Chondrocyte (in vitro differentiated cells): ENCODE data around the gene TOMM40. TPM values are rescaled to one million over a fixed set of nuclear protein-coding genes. Genes with fewer than 3 reads are reported as not detected.

ENCODE experiments used
- DNase-seq: peaks from one replicate; pipeline ENCODE4 v3.0.0; 2021; ENCODE audit warnings: mixed read lengths, low spot score
- H3K27ac Mint-ChIP-seq: one replicate; pipeline ENCODE4 v1.8.0; 2021; ENCODE audit warnings: mild to moderate bottlenecking, moderate library complexity, mixed read lengths; ENCODE audit not compliant: unreplicated experiment
- H3K27me3 Mint-ChIP-seq: 2 replicates; pipeline ENCODE4 v1.8.0; 2021; ENCODE audit warnings: low read depth, mixed read lengths
- H3K36me3 Mint-ChIP-seq: 2 replicates; pipeline ENCODE4 v1.8.0; 2021; ENCODE audit warnings: low read depth, mixed read lengths
- H3K4me1 Mint-ChIP-seq: 2 replicates; pipeline ENCODE4 v1.8.0; 2021; ENCODE audit warnings: low read depth, mild to moderate bottlenecking, mixed read lengths
- H3K4me3 Mint-ChIP-seq: one replicate; pipeline ENCODE4 v1.8.0; 2021; ENCODE audit warnings: mild to moderate bottlenecking, moderate library complexity, mixed read lengths; ENCODE audit not compliant: unreplicated experiment
- H3K9me3 Mint-ChIP-seq: 2 replicates; pipeline ENCODE4 v1.8.0; 2021; ENCODE audit warnings: low read depth, mixed read lengths
- CTCF ChIP-seq: fragments of 200-600 bp; sonication (generic); IDR thresholded peaks from 2 replicates; pipeline ENCODE4 v1.5.0; 2021; ENCODE audit warnings: antibody characterized with exemption, mild to moderate bottlenecking, moderate library complexity
- total RNA-seq: library from RNA; stranded (reverse); gene quantifications from 3 replicates; pipeline ENCODE4 v1.2.1, GENCODE V29; 2021

The TOMM40 gene
- total RNA-seq, 1 donor from 2014 or later: 40.9 TPM

DNA sequence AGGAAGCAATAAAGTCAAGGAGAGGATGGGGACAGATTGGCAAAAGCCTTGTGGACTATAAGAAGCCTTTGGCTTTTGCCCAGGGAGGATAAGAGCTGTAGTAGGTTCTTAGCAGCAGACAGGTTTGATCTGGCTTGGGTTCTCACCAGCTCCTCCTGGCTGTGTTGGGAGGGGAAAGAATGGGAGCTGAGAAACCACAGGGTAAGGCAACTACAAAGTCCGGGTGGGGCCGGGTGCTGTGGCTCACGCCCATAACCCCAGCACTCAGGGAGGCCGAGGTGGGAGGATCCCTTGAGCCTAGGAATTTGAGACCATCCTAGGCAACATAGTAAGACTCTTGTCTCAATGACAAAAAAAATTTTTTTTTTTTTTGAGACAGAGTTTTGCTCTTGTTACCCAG lies 24.4 kb upstream of the TOMM40 start:
- no peak for TF ChIP-seq CTCF
- DNase-seq: no peak
- peaks cover 21% of the 10 kb centered on the region for H3K36me3 Mint-ChIP-seq
- no peaks in the 10 kb centered on the region for H3K27me3 Mint-ChIP-seq
- H3K4me1 Mint-ChIP-seq: peaks cover 30% of the 10 kb centered on the region
- no peak overlapping the region for H3K27ac Mint-ChIP-seq
- no peak overlapping the region for H3K4me3 Mint-ChIP-seq
- H3K9me3 Mint-ChIP-seq: no peaks in the 10 kb centered on the region

DNA sequence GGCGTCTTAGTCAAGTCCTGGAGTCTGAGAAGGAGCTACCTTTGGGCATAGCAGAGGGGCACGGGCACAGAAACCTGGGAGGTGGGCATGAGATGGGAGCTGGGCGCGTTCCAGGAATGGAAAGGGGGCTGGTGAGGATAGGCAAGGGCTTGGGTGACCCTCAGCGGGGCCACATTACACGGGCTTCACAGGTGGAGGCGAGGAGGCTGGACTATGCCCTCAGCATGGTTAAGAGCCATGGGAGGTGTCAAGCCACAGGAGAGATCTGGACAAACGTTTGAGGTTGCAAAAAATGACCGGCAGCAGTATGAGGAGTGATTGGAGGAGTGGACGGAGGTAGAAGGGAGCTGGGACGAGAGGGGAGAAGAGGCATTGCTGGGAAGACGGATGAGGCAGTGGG lies 23.5 kb upstream of the TOMM40 start:
- Mint-ChIP-seq H3K4me3 (no peak overlapping the region), H3K36me3 (peaks cover 24% of the 10 kb centered on the region), H3K4me1 (peaks cover 30% of the 10 kb centered on the region), H3K9me3 (no peaks in the 10 kb centered on the region), H3K27me3 (no peaks in the 10 kb centered on the region), H3K27ac (peak overlapping the region; percentile 70)
- no peak for DNase-seq
- no peak for TF ChIP-seq CTCF

- Mint-ChIP-seq H3K4me3 (no peak overlapping the region), H3K9me3 (no peaks in the 10 kb centered on the region), H3K4me1 (peaks cover 33% of the 10 kb centered on the region), H3K27me3 (no peaks in the 10 kb centered on the region), H3K36me3 (peaks cover 36% of the 10 kb centered on the region), H3K27ac (peak overlapping the region; percentile 62)
- TF ChIP-seq CTCF: no peak
- DNase-seq: no peak
Measured at GRCh38 chr19:44869733-44870470, 21.2 kb upstream of the TOMM40 start.

DNA sequence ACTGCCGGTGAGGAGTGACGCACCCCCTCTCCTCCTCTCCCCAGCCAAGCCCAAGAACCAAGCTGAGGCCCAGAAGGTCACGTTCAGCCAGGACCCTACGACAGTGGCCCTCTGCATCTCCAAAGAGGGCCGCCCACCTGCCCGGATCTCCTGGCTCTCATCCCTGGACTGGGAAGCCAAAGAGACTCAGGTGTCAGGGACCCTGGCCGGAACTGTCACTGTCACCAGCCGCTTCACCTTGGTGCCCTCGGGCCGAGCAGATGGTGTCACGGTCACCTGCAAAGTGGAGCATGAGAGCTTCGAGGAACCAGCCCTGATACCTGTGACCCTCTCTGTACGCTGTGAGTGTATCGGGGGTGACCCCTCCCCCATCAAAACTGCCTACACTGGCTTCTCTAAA lies 19.2 kb upstream of the TOMM40 start:
- DNase-seq: no peak
- Mint-ChIP-seq H3K4me3 (no peak overlapping the region), H3K27ac (no peak overlapping the region), H3K4me1 (peaks cover 47% of the 10 kb centered on the region), H3K9me3 (no peaks in the 10 kb centered on the region), H3K27me3 (no peaks in the 10 kb centered on the region), H3K36me3 (peaks cover 45% of the 10 kb centered on the region)
- no peak for TF ChIP-seq CTCF

- no peak for DNase-seq
- H3K9me3 Mint-ChIP-seq: no peaks in the 10 kb centered on the region
- H3K27me3 Mint-ChIP-seq: no peaks in the 10 kb centered on the region
- H3K4me1 Mint-ChIP-seq: peaks cover 48% of the 10 kb centered on the region
- TF ChIP-seq CTCF: no peak
- no peak overlapping the region for H3K4me3 Mint-ChIP-seq
- no peak overlapping the region for H3K27ac Mint-ChIP-seq
- H3K36me3 Mint-ChIP-seq: peaks cover 44% of the 10 kb centered on the region
Measured at GRCh38 chr19:44872661-44873060, 18.4 kb upstream of the TOMM40 start.
